ENCODE data around the gene ZNF689. TPM values are rescaled to one million over a fixed set of nuclear protein-coding genes. Genes with fewer than 3 reads are reported as not detected.
A peak's percentile ranks its signal among the peaks of the same experiment; 100 is the strongest.

The ZNF689 gene
- total RNA-seq, 1 experiment from 2014 or later: 10.3 TPM

GRCh38 chr16:30657866-30658730 is 47.9 kb upstream of the ZNF689 start, which contains the start of gene FBRS:
Gene FBRS, plus strand, starts transcription at chr16:30658431. Its CDS starts 1,088 bp downstream, at chr16:30659519.
- H3K9ac ChIP-seq (ENCODE audit: low read length): peak within 1 kb of the TSS; percentile 90
- peaks cover 18 to 27% of the 10 kb centered on the region in 2 experiments for H3K36me3 ChIP-seq (ENCODE audit: control insufficient read depth in 1 of 2, insufficient read depth in 2 of 2, low read length in 2 of 2)
- CTCF ChIA-PET: interaction anchor here (1.0 to 2.4 kb wide), 7 partner anchors 8 to 546 kb away, joined by 3 to 9 read pairs (median 5); partner anchors contain the start of genes DCTPP1 and PRR14
- intact Hi-C loops (cut with micrococcal nuclease): loop anchor here (2.0 kb wide), 1 partner anchor 41 kb away; the partner anchor contains the start of gene SRCAP
- peaks cover 18 to 24% of the 10 kb centered on the region in 2 experiments for H3K4me1 ChIP-seq (ENCODE audit: control insufficient read depth in 1 of 2, insufficient read depth in 2 of 2, low read length in 2 of 2)
- H3K9me3 ChIP-seq (ENCODE audit: control insufficient read depth in 1 of 2, insufficient read depth in 1 of 2, low read depth in 1 of 2, low read length in 2 of 2): no peaks in the 10 kb centered on the region
- POLR2A ChIA-PET: interaction anchor here (0.6 to 1.0 kb wide), 2 partner anchors 36 to 147 kb away, joined by 3 to 4 read pairs; no protein-coding TSS in a partner anchor
- peaks cover 34% of the 10 kb centered on the region for H3K79me2 ChIP-seq (ENCODE audit: insufficient read depth, low read length)
- RAD21 ChIA-PET (ENCODE audit: low non-redundant PET in 1 of 2, low total read pairs in 2 of 2, uncharacterized antibody in 2 of 2, unreplicated experiment in 2 of 2): interaction anchor here in 1 of 2 experiments (1.0 kb wide), 1 partner anchor 147 kb away, joined by 3 read pairs; no protein-coding TSS in a partner anchor
- H2AFZ ChIP-seq (ENCODE audit: low read depth, low read length, poor library complexity, severe bottlenecking): no peak within 1 kb of the TSS
- H3K27me3 ChIP-seq (ENCODE audit: insufficient read depth, low read length): no peaks in the 10 kb centered on the region
- peak within 1 kb of the TSS; percentile 80 for H3K4me2 ChIP-seq (ENCODE audit: low read length)
- DNase-seq (ENCODE audit: low read depth, low spot score) (peak; percentile 100), ATAC-seq (peak; percentile 83)
- H3K4me3 ChIP-seq (replicated peaks in 1 of 2; ENCODE audit: low read depth in 1 of 2, low read length in 2 of 2): peak within 1 kb of the TSS; percentile 88 to 94
- no TSS peak for BruUV-seq (replicated peaks)
- no peaks in the 10 kb centered on the region for H3K9me2 ChIP-seq (ENCODE audit: insufficient read depth)
- no peaks in the 10 kb centered on the region for H4K20me1 ChIP-seq (ENCODE audit: insufficient read depth)
- H3K27ac ChIP-seq (ENCODE audit: low read depth, low read length): peak within 1 kb of the TSS; percentile 97
- TF ChIP-seq TCF7L2 (IDR thresholded peaks at IDR 0.05; ENCODE audit: borderline replicate concordance, extremely low read depth, insufficient read depth, insufficient read length) (peak; percentile 49), ZBTB33 (IDR thresholded peaks at IDR 0.05; ENCODE audit: extremely low read depth, insufficient replicate concordance, low read length) (peak; percentile 16), CTCF (IDR thresholded peaks at IDR 0.05 in 2 of 3, conservative IDR thresholded peaks at IDR 0.05 in 1 of 3; ENCODE audit: borderline replicate concordance in 1 of 3, insufficient read depth in 1 of 3, low read depth in 2 of 3, low read length in 2 of 3) (peak in 2 of 3 experiments; percentile 71 to 73; a peak in 4 of 6 replicates), FOSL1 (IDR thresholded peaks at IDR 0.05; ENCODE audit: low read depth) (no peak), ELF1 (IDR thresholded peaks at IDR 0.05; ENCODE audit: borderline replicate concordance, low read depth) (no peak), YY1 (IDR thresholded peaks at IDR 0.05; ENCODE audit: extremely low read depth, insufficient replicate concordance, low read depth, low read length) (peak; percentile 3), POLR2AphosphoS5 (IDR thresholded peaks at IDR 0.05; ENCODE audit: low read depth, low read length) (peak; percentile 65), EZH2phosphoT487 (IDR thresholded peaks at IDR 0.05; ENCODE audit: borderline replicate concordance) (no peak), POLR2A (IDR thresholded peaks at IDR 0.05; ENCODE audit: borderline replicate concordance, extremely low read depth, insufficient read depth, insufficient read length) (peak; percentile 55)
